Breast epithelium (tissue), 4 donors: ENCODE data around the gene WDPCP. TPM values are rescaled to one million over a fixed set of nuclear protein-coding genes. Genes with fewer than 3 reads are reported as not detected.
"Not testable (repeated sequence)": the region's sequence is repeated elsewhere in the genome, so short reads cannot be mapped to it uniquely, and the experiment has no call there.

Experiments
- DNase-seq, 2 donors: peaks; one replicate each; pipeline ENCODE4 v3.0.0-alpha.2; 2019; ENCODE audit warnings: low spot score in 2 of 2
- H3K27ac ChIP-seq, 2 donors: fragments of 200-600 bp; sonication (generic) in 1 of 2; one replicate each; pipeline ENCODE4 v1.5.1; 2016 to 2019; ENCODE audit warnings: mild to moderate bottlenecking in 1 of 2
- H3K27me3 ChIP-seq, 2 donors: fragments of 200-600 bp; sonication (generic) in 1 of 2; one replicate each; pipeline versions ENCODE4 v1.5.1 to v1.6.0; 2017 to 2019; ENCODE audit warnings: control low read depth in 1 of 2, mild to moderate bottlenecking in 1 of 2
- H3K36me3 ChIP-seq: fragments of 200-600 bp; one replicate; pipeline ENCODE4 v1.5.1; 2019
- H3K4me1 ChIP-seq, 2 donors: fragments of 200-600 bp; sonication (generic); one replicate each; pipeline ENCODE4 v1.5.1; 2016 to 2019; ENCODE audit warnings: control low read depth in 1 of 2
- H3K4me3 ChIP-seq, 3 donors: fragments of 200-600 bp; sonication (generic); 1 replicate in 2 of 3; 2 replicates in 1 of 3; pipeline ENCODE4 v1.5.1; 2016 to 2019; ENCODE audit warnings: mild to moderate bottlenecking in 3 of 3, moderate library complexity in 2 of 3
- H3K9me3 ChIP-seq, 2 donors: fragments of 200-600 bp; sonication (generic) in 1 of 2; one replicate each; pipeline ENCODE4 v1.5.1; 2016 to 2019; ENCODE audit warnings: control low read depth in 1 of 2
- POLR2A ChIP-seq: fragments of 450-650 bp; IDR thresholded peaks from one replicate; pipeline ENCODE4 v1.6.1; 2016; ENCODE audit warnings: antibody characterized with exemption, mild to moderate bottlenecking, moderate library complexity
- POLR2AphosphoS5 ChIP-seq, 3 donors: sonication (generic); formaldehyde crosslinking; IDR thresholded peaks; one replicate each; pipeline ENCODE4 v1.6.1; 2017; ENCODE audit warnings: antibody characterized with exemption in 3 of 3
- intact Hi-C: fragments of 100-400 bp; cut with DNase I; formaldehyde crosslinking; loops from one replicate; pipeline ENCODE4 v1.15.1; 2023; ENCODE audit warnings: low total_unique reads
- total RNA-seq, 3 donors: library from RNA; depleted of rRNA; stranded (reverse); fragments of >200 nt; gene quantifications; one replicate each; pipeline ENCODE4 v1.1.0, GENCODE V29; 2016
- TF ChIP-seq, protein P1 (sequence below), 3 donors: fragments of 450-650 bp; IDR thresholded peaks; one replicate each; pipeline ENCODE4 v1.5.1; 2016 to 2017; ENCODE audit warnings: antibody characterized with exemption in 3 of 3, mild to moderate bottlenecking in 3 of 3, moderate library complexity in 3 of 3

The WDPCP gene
- total RNA-seq, 3 donors from 2014 or later, result 25.2 to 37.4 (median 29.4) TPM

DNA sequence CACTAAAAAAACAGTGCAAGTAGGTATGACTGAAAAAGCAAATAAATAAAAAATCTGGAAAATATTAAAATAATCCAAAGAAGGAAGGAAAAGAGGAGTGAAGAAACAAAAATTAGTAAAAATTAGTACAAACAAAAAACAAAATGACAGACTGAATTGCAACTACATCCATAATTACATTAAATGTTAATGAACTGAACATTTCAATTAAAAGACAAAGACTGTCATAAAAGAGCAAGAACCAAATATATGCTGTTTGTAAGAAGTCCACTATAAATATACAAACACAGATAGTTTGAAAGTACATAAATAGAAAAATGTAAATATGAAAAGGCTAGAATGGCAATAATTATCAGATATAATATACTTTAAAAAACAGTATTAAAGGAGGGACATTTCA lies 267.6 kb downstream of the WDPCP start:
- H3K27ac ChIP-seq, result no peak overlapping the region
- peaks cover 8 to 30% of the 10 kb centered on the region in 2 donors for H3K9me3 ChIP-seq
- DNase-seq, result no peak
- H3K27me3 ChIP-seq, result no peaks in the 10 kb centered on the region
- H3K4me3 ChIP-seq, result no peak overlapping the region
- H3K36me3 ChIP-seq, result no peaks in the 10 kb centered on the region
- TF ChIP-seq POLR2A, result no peak
- no peak for TF ChIP-seq POLR2AphosphoS5 (IDR thresholded peaks at IDR 0.05)
- TF ChIP-seq, protein P1, sequence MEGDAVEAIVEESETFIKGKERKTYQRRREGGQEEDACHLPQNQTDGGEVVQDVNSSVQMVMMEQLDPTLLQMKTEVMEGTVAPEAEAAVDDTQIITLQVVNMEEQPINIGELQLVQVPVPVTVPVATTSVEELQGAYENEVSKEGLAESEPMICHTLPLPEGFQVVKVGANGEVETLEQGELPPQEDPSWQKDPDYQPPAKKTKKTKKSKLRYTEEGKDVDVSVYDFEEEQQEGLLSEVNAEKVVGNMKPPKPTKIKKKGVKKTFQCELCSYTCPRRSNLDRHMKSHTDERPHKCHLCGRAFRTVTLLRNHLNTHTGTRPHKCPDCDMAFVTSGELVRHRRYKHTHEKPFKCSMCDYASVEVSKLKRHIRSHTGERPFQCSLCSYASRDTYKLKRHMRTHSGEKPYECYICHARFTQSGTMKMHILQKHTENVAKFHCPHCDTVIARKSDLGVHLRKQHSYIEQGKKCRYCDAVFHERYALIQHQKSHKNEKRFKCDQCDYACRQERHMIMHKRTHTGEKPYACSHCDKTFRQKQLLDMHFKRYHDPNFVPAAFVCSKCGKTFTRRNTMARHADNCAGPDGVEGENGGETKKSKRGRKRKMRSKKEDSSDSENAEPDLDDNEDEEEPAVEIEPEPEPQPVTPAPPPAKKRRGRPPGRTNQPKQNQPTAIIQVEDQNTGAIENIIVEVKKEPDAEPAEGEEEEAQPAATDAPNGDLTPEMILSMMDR (IDR thresholded peaks at IDR 0.05), result no peak
- intact Hi-C loops, result no loop called here
- H3K4me1 ChIP-seq, result no peaks in the 10 kb centered on the region

DNA sequence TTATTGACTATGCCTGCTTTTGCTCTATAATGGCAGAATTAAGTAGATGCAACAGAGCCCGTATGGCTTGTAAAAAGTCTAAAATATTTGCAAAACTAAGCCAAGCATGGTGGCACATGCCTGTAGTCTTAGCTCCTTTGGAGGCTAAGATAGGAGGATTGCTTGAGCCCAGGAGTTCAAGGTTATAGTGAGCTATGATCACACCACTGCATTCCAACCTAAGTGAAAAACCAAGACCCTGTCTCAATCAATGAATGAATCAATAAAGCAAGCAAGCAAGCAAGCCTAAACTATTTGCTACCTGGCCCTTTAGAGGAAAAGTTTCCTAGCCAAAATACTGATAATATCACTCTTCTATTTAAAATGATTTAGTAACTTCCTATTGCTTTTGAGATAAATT lies 277.7 kb downstream of the WDPCP start:
- Histone ChIP-seq H3K9me3 (peaks cover 0 to 14% of the 10 kb centered on the region in 2 donors), H3K27ac (no peak overlapping the region), H3K36me3 (no peaks in the 10 kb centered on the region), H3K27me3 (no peaks in the 10 kb centered on the region), H3K4me1 (no peaks in the 10 kb centered on the region), H3K4me3 (no peak overlapping the region)
- intact Hi-C loops, result no loop called here
- TF ChIP-seq POLR2A (no peak), POLR2AphosphoS5 (IDR thresholded peaks at IDR 0.05) (no peak)
- TF ChIP-seq, protein P1 (IDR thresholded peaks at IDR 0.05), result no peak
- no peak for DNase-seq

DNA sequence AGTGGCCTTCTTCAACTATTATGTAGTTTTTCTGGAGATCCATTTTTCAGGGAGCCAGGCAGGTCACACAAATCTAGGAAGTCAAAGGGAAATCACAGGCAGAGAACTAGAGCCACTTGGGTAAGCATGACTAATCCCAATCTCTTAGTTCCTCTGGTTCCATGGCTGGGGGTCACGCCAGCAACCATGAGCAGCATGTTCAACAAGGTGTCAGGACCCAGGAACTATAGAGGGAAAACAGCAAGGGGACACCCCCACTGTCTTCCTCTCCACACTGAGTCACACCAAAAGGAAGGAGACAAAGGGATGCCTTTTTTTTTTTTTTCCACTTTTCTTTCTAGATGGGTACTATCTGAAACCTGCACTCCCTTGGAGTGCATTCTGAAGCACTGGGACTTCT lies 286.8 kb downstream of the WDPCP start:
- Histone ChIP-seq H3K36me3 (no peaks in the 10 kb centered on the region), H3K4me1 (no peaks in the 10 kb centered on the region), H3K27ac (no peak overlapping the region), H3K27me3 (no peaks in the 10 kb centered on the region), H3K4me3 (no peak overlapping the region), H3K9me3 (peaks cover 73 to 81% of the 10 kb centered on the region in 2 donors)
- intact Hi-C loops, result no loop called here
- TF ChIP-seq POLR2AphosphoS5 (IDR thresholded peaks at IDR 0.05) (no peak), POLR2A (no peak)
- TF ChIP-seq, protein P1 (IDR thresholded peaks at IDR 0.05), result no peak
- DNase-seq, result no peak

DNA sequence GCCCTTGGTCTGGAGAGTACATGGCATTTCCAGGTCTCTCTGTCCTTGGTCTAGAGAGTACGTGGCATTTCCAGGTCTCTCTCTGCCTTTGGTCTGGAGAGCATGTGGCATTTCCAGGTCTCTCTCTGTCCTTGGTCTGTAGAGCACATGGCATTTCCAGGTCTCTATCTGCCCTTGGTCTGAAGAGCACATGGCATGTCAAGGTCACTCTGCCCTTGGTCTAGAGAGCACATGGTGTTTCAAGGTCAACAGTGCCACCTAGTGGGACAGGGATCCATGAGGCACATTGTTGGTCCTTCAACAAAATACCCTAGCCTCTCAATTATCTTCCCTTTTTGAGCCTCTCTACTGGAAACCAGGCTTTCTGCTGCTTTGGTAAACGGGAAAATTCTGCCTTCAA lies 287.4 kb downstream of the WDPCP start:
- no peak for DNase-seq
- Histone ChIP-seq H3K4me1 (no peaks in the 10 kb centered on the region), H3K9me3 (peaks cover 73 to 81% of the 10 kb centered on the region in 2 donors), H3K27ac (no peak overlapping the region), H3K4me3 (no peak overlapping the region), H3K36me3 (no peaks in the 10 kb centered on the region), H3K27me3 (no peaks in the 10 kb centered on the region)
- intact Hi-C loops, result no loop called here
- TF ChIP-seq POLR2AphosphoS5 (IDR thresholded peaks at IDR 0.05) (no peak), POLR2A (no peak)
- TF ChIP-seq, protein P1 (IDR thresholded peaks at IDR 0.05), result no peak

DNA sequence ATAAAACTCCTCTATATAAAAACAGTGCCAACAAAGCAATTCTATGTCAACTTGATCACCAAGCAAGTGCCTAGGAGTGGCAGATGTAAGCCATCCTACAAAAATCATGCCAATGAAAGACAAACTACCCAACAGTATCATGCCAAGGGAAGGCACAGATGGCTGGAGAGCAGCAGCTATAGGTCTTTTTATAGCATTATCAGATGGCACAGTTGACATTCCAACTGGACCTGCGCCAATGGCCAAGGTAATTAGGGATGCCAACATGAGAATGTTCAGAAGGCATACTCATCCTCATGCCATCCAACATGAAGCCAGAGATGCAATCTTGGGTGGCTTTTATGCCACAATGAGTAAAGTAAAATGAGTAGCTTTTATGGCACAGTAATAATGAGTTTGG lies 300.3 kb downstream of the WDPCP start:
- TF ChIP-seq POLR2A (no peak), POLR2AphosphoS5 (IDR thresholded peaks at IDR 0.05) (no peak)
- TF ChIP-seq, protein P1 (IDR thresholded peaks at IDR 0.05), result no peak
- DNase-seq, result no peak
- no peaks in the 10 kb centered on the region for H3K36me3 ChIP-seq
- H3K27ac ChIP-seq, result no peak overlapping the region
- H3K9me3 ChIP-seq, result peaks cover 10 to 39% of the 10 kb centered on the region in 2 donors
- no peak overlapping the region for H3K4me3 ChIP-seq
- no peaks in the 10 kb centered on the region for H3K4me1 ChIP-seq
- H3K27me3 ChIP-seq, result no peaks in the 10 kb centered on the region
- intact Hi-C loops, result no loop called here

DNA sequence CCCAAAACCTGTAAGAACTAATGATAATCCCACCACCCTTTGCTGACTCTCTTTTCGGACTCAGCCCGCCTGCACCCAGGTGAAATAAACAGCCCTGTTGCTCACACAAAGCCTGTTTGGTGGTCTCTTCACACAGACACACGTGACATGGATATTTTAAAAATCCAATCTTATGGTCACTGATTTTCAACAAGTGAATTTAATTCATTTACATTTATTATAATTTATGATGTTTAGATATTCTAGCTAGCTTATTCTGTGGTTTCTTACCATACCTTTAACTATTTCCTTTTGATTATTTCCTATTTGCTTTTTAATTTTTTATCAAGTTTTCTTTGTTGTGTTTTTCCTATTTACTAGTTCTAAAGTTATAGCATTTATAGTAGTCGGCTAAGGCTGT lies 301.8 kb downstream of the WDPCP start:
- H3K9me3 ChIP-seq, result peaks cover 3 to 48% of the 10 kb centered on the region in 2 donors
- H3K36me3 ChIP-seq, intact Hi-C loops, DNase-seq, H3K27me3 ChIP-seq, H3K4me3 ChIP-seq, H3K27ac ChIP-seq, H3K4me1 ChIP-seq: not testable (repeated sequence)
